GM12878 (cell line): ENCODE data around the gene SNCG. TPM values are rescaled to one million over a fixed set of nuclear protein-coding genes. Genes with fewer than 3 reads are reported as not detected.
"Not testable (repeated sequence)": the region's sequence is repeated elsewhere in the genome, so short reads cannot be mapped to it uniquely, and the experiment has no call there.

Experiments used
- ATAC-seq: fragments of 200-7000 bp; cut with Tn5 transposase; 3 replicates; pipeline ENCODE4 v1.9.1; 2020; ENCODE audit warnings: mild to moderate bottlenecking, moderate library complexity
- BruUV-seq: library from RNA; stranded (reverse); fragments of 400-500 nt; replicated peaks from 2 replicates; lab custom pipeline; 2021; lab: Mats Ljungman, UMichigan
- CTCF ChIA-PET: fragments of 300-600 bp; sonication (Branson Sonifier 250); formaldehyde crosslinking; extraction: SDS; loops from one replicate; lab custom pipeline; 2021; ENCODE audit warnings: inconsistent platforms; lab: Yijun Ruan, JAX
- POLR2A ChIA-PET: fragments of 350-600 bp; formaldehyde crosslinking; extraction: SDS; loops from one replicate; lab custom pipeline; 2021; ENCODE audit warnings: inconsistent platforms; lab: Charles Lee
- RAD21 ChIA-PET: fragments of 300-600 bp; sonication (Branson Sonifier 250); formaldehyde crosslinking; loops from one replicate; lab custom pipeline; 2023; ENCODE audit warnings: antibody characterized with exemption; ENCODE audit not compliant: unreplicated experiment; lab: Charles Lee
- SMC1A ChIA-PET: fragments of 300-600 bp; sonication (Branson Sonifier 250); formaldehyde crosslinking; loops from one replicate; lab custom pipeline; 2023; ENCODE audit not compliant: unreplicated experiment, uncharacterized antibody; lab: Charles Lee
- DNase-seq: peaks from one replicate; pipeline ENCODE4 v3.0.0-alpha.2; 2011; ENCODE audit warnings: low read depth, low spot score
- FAIRE-seq: peaks from 3 replicates; lab custom pipeline; 2011; peaks lifted over from hg19 to GRCh38; lab: Jason Lieb, UNC
- H2AFZ ChIP-seq: 2 replicates; pipeline ENCODE4 v1.6.0; 2011; ENCODE audit warnings: low read depth, low read length, control low read depth; ENCODE audit not compliant: control insufficient read depth
- H3K27ac ChIP-seq: 2 replicates; pipeline ENCODE4 v1.5.1; 2011; ENCODE audit warnings: control low read depth; ENCODE audit not compliant: control insufficient read depth, insufficient read depth
- H3K27me3 ChIP-seq, 2 experiments: replicated peaks in 1 of 2; 2 replicates each; pipeline versions ENCODE4 v1.6.0 to v1.6.1; 2011; ENCODE audit warnings: low read length in 1 of 2; ENCODE audit not compliant: control insufficient read depth in 2 of 2, insufficient read depth in 2 of 2
- H3K36me3 ChIP-seq, 2 experiments: 2 replicates each; pipeline ENCODE4 v1.5.1; 2011; ENCODE audit warnings: low read length in 1 of 2; ENCODE audit not compliant: control insufficient read depth in 2 of 2, insufficient read depth in 2 of 2
- H3K4me1 ChIP-seq: 2 replicates; pipeline ENCODE4 v1.6.1; 2011; ENCODE audit warnings: mild to moderate bottlenecking, low read length, moderate library complexity, mixed read lengths; ENCODE audit not compliant: control insufficient read depth, insufficient read depth
- H3K4me2 ChIP-seq: 2 replicates; pipeline ENCODE4 v1.6.0; 2011; ENCODE audit warnings: control low read depth; ENCODE audit not compliant: control insufficient read depth, insufficient read depth
- H3K4me3 ChIP-seq: fragments of 200-600 bp; sonication (generic); 2 replicates; pipeline ENCODE4 v1.5.1; 2016
- H3K79me2 ChIP-seq: 2 replicates; pipeline ENCODE4 v1.6.0; 2011; ENCODE audit warnings: low read length; ENCODE audit not compliant: control insufficient read depth, insufficient read depth
- H3K9ac ChIP-seq: 2 replicates; pipeline ENCODE4 v1.8.0; 2011; ENCODE audit warnings: low read length, control low read depth, mixed read lengths; ENCODE audit not compliant: control insufficient read depth, insufficient read depth
- H3K9me3 ChIP-seq: replicated peaks from 3 replicates; pipeline ENCODE4 v1.5.1; 2011; ENCODE audit warnings: mild to moderate bottlenecking, low read length; ENCODE audit not compliant: control insufficient read depth, insufficient read depth
- H4K20me1 ChIP-seq: 2 replicates; pipeline ENCODE4 v1.6.0; 2011; ENCODE audit not compliant: control insufficient read depth, insufficient read depth
- WGBS: methylation state at CpG from one replicate; pipeline ENCODE4 v1.1.6; 2016; ENCODE audit warnings: low lambda C conversion rate; ENCODE audit not compliant: insufficient replicate concordance, insufficient coverage; ENCODE audit errors: missing lambda C conversion rate; 5-methylcytosine and 5-hydroxymethylcytosine counted together
- in situ Hi-C: fragments of 300-500 bp; cut with MboI; formaldehyde crosslinking; loops from 9 replicates; pipeline ENCODE4 v1.14.3; 2018; ENCODE audit warnings: mixed read lengths
- intact Hi-C: fragments of 100-400 bp; cut with micrococcal nuclease; formaldehyde crosslinking; loops from one replicate; pipeline ENCODE4 v1.14.2; 2022; ENCODE audit not compliant: unreplicated experiment
- polyA plus RNA-seq, 11 experiments: library from polyadenylated mRNA; depleted of rRNA in 4 of 11; unstranded in 6 of 11; stranded (reverse) in 5 of 11; fragments of >200 nt; fragmentation: Nextera tagmentation in 4 of 11; fragmentation: Illumina TruSeq in 1 of 11; extraction: Ambion mirVana in 4 of 11; extraction: Trizol in 1 of 11; gene quantifications; 1 replicate in 1 of 11; 2 replicates in 10 of 11; pipeline versions ENCODE4 v1.2.1 to v1.2.3, GENCODE V29; 2011 to 2016; ENCODE audit warnings: inconsistent platforms in 2 of 11, missing spikeins in 2 of 11, low read depth in 1 of 11
- small RNA-seq: library from RNA; depleted of rRNA; stranded (forward); fragments of <200 nt; gene quantifications from one replicate; pipeline ENCODE3, GENCODE V24; 2014
- total RNA-seq, 4 experiments: library from RNA; depleted of rRNA in 3 of 4; stranded (reverse); fragments of >200 nt in 3 of 4; fragmentation: Illumina TruSeq in 1 of 4; extraction: Trizol in 1 of 4; gene quantifications; 2 replicates each; pipeline versions ENCODE4 v1.2.1 to v1.2.3, GENCODE V29; 2013 to 2021

Gene SNCG
- total and polyA plus RNA-seq, 10 of the 15 experiments (the other 5 are each of a cell fraction or from before 2014, with no cell fraction given), result 0.22 to 1.3 (median 0.42) TPM; not detected in 6

DNA sequence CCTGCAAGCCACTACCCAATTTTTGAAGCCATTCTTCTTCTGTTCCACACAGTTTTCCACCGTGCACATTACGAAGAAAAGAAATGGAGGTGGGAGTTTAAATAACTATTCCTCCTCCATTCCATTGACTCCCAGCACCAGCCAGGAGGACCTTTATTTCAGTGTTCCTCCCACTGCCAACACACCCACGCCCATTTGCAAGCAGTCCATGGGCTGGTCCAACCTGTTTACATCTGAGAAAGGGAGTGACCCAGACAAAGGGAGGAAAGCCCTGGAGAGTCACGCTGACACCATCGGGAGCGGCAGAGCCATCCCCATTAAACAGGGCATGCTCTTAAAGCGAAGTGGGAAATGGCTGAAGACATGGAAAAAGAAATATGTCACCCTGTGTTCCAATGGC is 49.9 kb downstream of the SNCG start:
- SMC1A ChIA-PET, DNase-seq, H4K20me1 ChIP-seq, H2AFZ ChIP-seq, in situ Hi-C loops, H3K27me3 ChIP-seq, CTCF ChIA-PET, H3K4me2 ChIP-seq, intact Hi-C loops, H3K36me3 ChIP-seq, H3K79me2 ChIP-seq, ATAC-seq, H3K9ac ChIP-seq, H3K9me3 ChIP-seq, H3K27ac ChIP-seq, FAIRE-seq, RAD21 ChIA-PET, H3K4me1 ChIP-seq, H3K4me3 ChIP-seq, BruUV-seq: not testable (repeated sequence)
- POLR2A ChIA-PET, result interaction anchor here (0.5 kb wide), 1 partner anchor 33 kb away, joined by 4 read pairs; no protein-coding TSS in a partner anchor
- 67% methylated on average over 7 of the region's 7 CpGs for WGBS

DNA sequence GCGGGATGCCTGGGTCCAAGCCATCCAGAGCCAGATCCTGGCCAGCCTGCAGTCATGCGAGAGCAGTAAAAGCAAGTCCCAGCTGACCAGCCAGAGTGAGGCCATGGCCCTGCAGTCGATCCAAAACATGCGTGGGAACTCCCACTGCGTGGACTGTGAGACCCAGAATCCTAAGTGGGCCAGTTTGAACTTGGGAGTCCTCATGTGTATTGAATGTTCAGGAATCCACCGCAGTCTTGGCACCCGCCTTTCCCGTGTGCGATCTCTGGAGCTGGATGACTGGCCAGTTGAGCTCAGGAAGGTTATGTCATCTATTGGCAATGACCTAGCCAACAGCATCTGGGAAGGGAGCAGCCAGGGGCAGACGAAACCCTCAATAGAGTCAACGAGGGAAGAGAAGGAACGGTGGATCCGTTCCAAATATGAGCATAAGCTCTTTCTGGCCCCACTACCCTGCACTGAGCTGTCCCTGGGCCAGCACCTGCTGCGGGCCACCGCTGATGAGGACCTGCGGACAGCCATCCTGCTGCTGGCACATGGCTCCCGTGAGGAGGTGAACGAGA is 50.8 kb downstream of the SNCG start:
- RAD21 ChIA-PET, POLR2A ChIA-PET, intact Hi-C loops, SMC1A ChIA-PET, DNase-seq, in situ Hi-C loops, H3K4me3 ChIP-seq, H3K36me3 ChIP-seq, H3K9me3 ChIP-seq, H3K27me3 ChIP-seq, H3K79me2 ChIP-seq, H3K9ac ChIP-seq, H3K4me1 ChIP-seq, H3K27ac ChIP-seq, BruUV-seq, FAIRE-seq, H3K4me2 ChIP-seq, CTCF ChIA-PET, H2AFZ ChIP-seq, ATAC-seq, H4K20me1 ChIP-seq: not testable (repeated sequence)
- WGBS, result 79% methylated on average over 16 of the region's 18 CpGs

Small RNA genes lying within 50 kb of the gene (small RNA-seq; reads per million reads assigned to genes)
- gene BMS1P3, result not detected

Other genes with a start within 250 kb of the SNCG start
- 17.0 and 23.3 TPM in 2 replicates for gene BMPR1A, start 202.0 kb upstream of the SNCG start, total RNA-seq (2014; rRNA removed)
- 18.8 and 19.2 TPM in 2 replicates for gene BMPR1A, start 202.0 kb upstream of the SNCG start, total RNA-seq (2014; rRNA removed; fragmentation: Illumina TruSeq; extraction: Trizol)
- gene BMPR1A, start 202.0 kb upstream of the SNCG start, total RNA-seq (2021), result 22.7 and 23.6 TPM in 2 replicates
- gene BMPR1A, start 202.0 kb upstream of the SNCG start, polyA plus RNA-seq (2011; rRNA removed), result 19.3 and 25.6 TPM in 2 replicates
- 16.1 and 16.2 TPM in 2 replicates for gene BMPR1A, start 202.0 kb upstream of the SNCG start, polyA plus RNA-seq (2014; fragmentation: Illumina TruSeq; extraction: Trizol)
- gene BMPR1A, start 202.0 kb upstream of the SNCG start, polyA plus RNA-seq (2014; fragmentation: Nextera tagmentation; extraction: Ambion mirVana), result 1 to 10 TPM; 2.3 to 2.4 TPM
- 9.8 and 10.0 TPM in 2 replicates for gene BMPR1A, start 202.0 kb upstream of the SNCG start, polyA plus RNA-seq (2014; rRNA removed)
- 1 to 10 TPM; 9.5 to 9.8 TPM for gene BMPR1A, start 202.0 kb upstream of the SNCG start, polyA plus RNA-seq (2016; fragmentation: Nextera tagmentation; extraction: Ambion mirVana)
- 0.33 and 1.0 TPM in 2 replicates for gene MMRN2, start 984 bp upstream of the SNCG start, total RNA-seq (2014; rRNA removed)
- gene MMRN2, start 984 bp upstream of the SNCG start, total RNA-seq (2014; rRNA removed; fragmentation: Illumina TruSeq; extraction: Trizol), result 0.22 and 0.55 TPM in 2 replicates
- 0.40 and 0.95 TPM in 2 replicates for gene MMRN2, start 984 bp upstream of the SNCG start, total RNA-seq (2021)
- 0.58 and 1.3 TPM in 2 replicates for gene MMRN2, start 984 bp upstream of the SNCG start, polyA plus RNA-seq (2011; rRNA removed)
- gene MMRN2, start 984 bp upstream of the SNCG start, polyA plus RNA-seq (2014; fragmentation: Illumina TruSeq; extraction: Trizol), result 0.54 TPM in 1 of 2 replicates, not detected in the other
- gene MMRN2, start 984 bp upstream of the SNCG start, polyA plus RNA-seq (2014; fragmentation: Nextera tagmentation; extraction: Ambion mirVana), result under 1 TPM in 1 of 2 experiments, not detected in 1; 0.09 TPM
- 0.11 and 0.19 TPM in 2 replicates for gene MMRN2, start 984 bp upstream of the SNCG start, polyA plus RNA-seq (2014; rRNA removed)
- gene MMRN2, start 984 bp upstream of the SNCG start, polyA plus RNA-seq (2016; fragmentation: Nextera tagmentation; extraction: Ambion mirVana), result not detected
- gene ADIRF, start 9.9 kb downstream of the SNCG start, total RNA-seq (2014; rRNA removed), result 0.56 TPM in 1 of 2 replicates, not detected in the other
- gene ADIRF, start 9.9 kb downstream of the SNCG start, total RNA-seq (2014; rRNA removed; fragmentation: Illumina TruSeq; extraction: Trizol), result not detected in 2 replicates
- gene ADIRF, start 9.9 kb downstream of the SNCG start, total RNA-seq (2021), result 0.64 and 0.72 TPM in 2 replicates
- 0.38 and 0.40 TPM in 2 replicates for gene ADIRF, start 9.9 kb downstream of the SNCG start, polyA plus RNA-seq (2011; rRNA removed)
- 0.12 TPM in 1 of 2 replicates, not detected in the other for gene ADIRF, start 9.9 kb downstream of the SNCG start, polyA plus RNA-seq (2014; fragmentation: Illumina TruSeq; extraction: Trizol)
- under 1 TPM; 0.77 to 0.98 TPM for gene ADIRF, start 9.9 kb downstream of the SNCG start, polyA plus RNA-seq (2014; fragmentation: Nextera tagmentation; extraction: Ambion mirVana)
- not detected in 2 replicates for gene ADIRF, start 9.9 kb downstream of the SNCG start, polyA plus RNA-seq (2014; rRNA removed)
- 1 to 10 TPM; 1.9 to 2.5 TPM for gene ADIRF, start 9.9 kb downstream of the SNCG start, polyA plus RNA-seq (2016; fragmentation: Nextera tagmentation; extraction: Ambion mirVana)
- not detected in 2 replicates for gene FAM25A, start 61.7 kb downstream of the SNCG start, total RNA-seq (2014; rRNA removed)
- not detected in 2 replicates for gene FAM25A, start 61.7 kb downstream of the SNCG start, total RNA-seq (2014; rRNA removed; fragmentation: Illumina TruSeq; extraction: Trizol)
- not detected in 2 replicates for gene FAM25A, start 61.7 kb downstream of the SNCG start, total RNA-seq (2021)
- not detected in 2 replicates for gene FAM25A, start 61.7 kb downstream of the SNCG start, polyA plus RNA-seq (2011; rRNA removed)
- not detected in 2 replicates for gene FAM25A, start 61.7 kb downstream of the SNCG start, polyA plus RNA-seq (2014; fragmentation: Illumina TruSeq; extraction: Trizol)
- not detected for gene FAM25A, start 61.7 kb downstream of the SNCG start, polyA plus RNA-seq (2014; fragmentation: Nextera tagmentation; extraction: Ambion mirVana)
- gene FAM25A, start 61.7 kb downstream of the SNCG start, polyA plus RNA-seq (2014; rRNA removed), result not detected in 2 replicates
- not detected for gene FAM25A, start 61.7 kb downstream of the SNCG start, polyA plus RNA-seq (2016; fragmentation: Nextera tagmentation; extraction: Ambion mirVana)
- gene GLUD1, start 136.2 kb downstream of the SNCG start, total RNA-seq (2014; rRNA removed), result 96.3 and 112 TPM in 2 replicates
- gene GLUD1, start 136.2 kb downstream of the SNCG start, total RNA-seq (2014; rRNA removed; fragmentation: Illumina TruSeq; extraction: Trizol), result 91.9 and 93.6 TPM in 2 replicates
- gene GLUD1, start 136.2 kb downstream of the SNCG start, total RNA-seq (2021), result 91.5 and 93.9 TPM in 2 replicates
- gene GLUD1, start 136.2 kb downstream of the SNCG start, polyA plus RNA-seq (2011; rRNA removed), result 109 and 126 TPM in 2 replicates
- 90.9 and 107 TPM in 2 replicates for gene GLUD1, start 136.2 kb downstream of the SNCG start, polyA plus RNA-seq (2014; fragmentation: Illumina TruSeq; extraction: Trizol)
- 10 to 100 TPM; 26.1 to 29.5 TPM for gene GLUD1, start 136.2 kb downstream of the SNCG start, polyA plus RNA-seq (2014; fragmentation: Nextera tagmentation; extraction: Ambion mirVana)
- 57.7 and 64.3 TPM in 2 replicates for gene GLUD1, start 136.2 kb downstream of the SNCG start, polyA plus RNA-seq (2014; rRNA removed)
- 10 to 100 TPM; 50.1 to 72.0 TPM for gene GLUD1, start 136.2 kb downstream of the SNCG start, polyA plus RNA-seq (2016; fragmentation: Nextera tagmentation; extraction: Ambion mirVana)
- gene SHLD2, start 136.6 kb downstream of the SNCG start, total RNA-seq (2014; rRNA removed), result 36.8 and 39.5 TPM in 2 replicates
- 43.1 and 45.3 TPM in 2 replicates for gene SHLD2, start 136.6 kb downstream of the SNCG start, total RNA-seq (2014; rRNA removed; fragmentation: Illumina TruSeq; extraction: Trizol)
- 30.8 and 31.1 TPM in 2 replicates for gene SHLD2, start 136.6 kb downstream of the SNCG start, total RNA-seq (2021)
- 26.1 and 42.8 TPM in 2 replicates for gene SHLD2, start 136.6 kb downstream of the SNCG start, polyA plus RNA-seq (2011; rRNA removed)
- gene SHLD2, start 136.6 kb downstream of the SNCG start, polyA plus RNA-seq (2014; fragmentation: Illumina TruSeq; extraction: Trizol), result 40.3 and 52.6 TPM in 2 replicates
- gene SHLD2, start 136.6 kb downstream of the SNCG start, polyA plus RNA-seq (2014; fragmentation: Nextera tagmentation; extraction: Ambion mirVana), result 10 to 100 TPM; 24.5 to 29.4 TPM
- gene SHLD2, start 136.6 kb downstream of the SNCG start, polyA plus RNA-seq (2014; rRNA removed), result 26.4 and 29.4 TPM in 2 replicates
- gene SHLD2, start 136.6 kb downstream of the SNCG start, polyA plus RNA-seq (2016; fragmentation: Nextera tagmentation; extraction: Ambion mirVana), result 10 to 100 TPM; 26.8 to 35.0 TPM